ENCODE data around the gene SNCB.

Gene SNCB

GRCh38 chr5:176639981-176640380 is 9.6 kb upstream of the SNCB start:
- no peak overlapping the region for H3K27ac ChIP-seq
- no peak for TF ChIP-seq CTCF (conservative IDR thresholded peaks at IDR 0.05)
- 0 out of 2 replicates have a peak, but pooled peaks have one; percentile 10 for TF ChIP-seq ZFX (IDR thresholded peaks at IDR 0.05)

- TF ChIP-seq CTCF (conservative IDR thresholded peaks at IDR 0.05) (no peak), ZFX (IDR thresholded peaks at IDR 0.05) (no peak)
Measured at GRCh38 chr5:176639208-176639607, 8.9 kb upstream of the SNCB start.

GRCh38 chr5:176638437-176638836 is 8.1 kb upstream of the SNCB start:
- no peak overlapping the region for H3K27ac ChIP-seq

More at GRCh38 chr5:176639208-176639607, 8.9 kb upstream of the SNCB start:
- H3K27ac ChIP-seq = no peak overlapping the region

GRCh38 chr5:176637556-176637955 is 7.2 kb upstream of the SNCB start:
- TF ChIP-seq ZFX (IDR thresholded peaks at IDR 0.05) (no peak), CTCF (conservative IDR thresholded peaks at IDR 0.05) (no peak)
- no peak overlapping the region for H3K27ac ChIP-seq

More at GRCh38 chr5:176638437-176638836, 8.1 kb upstream of the SNCB start:
- no peak for TF ChIP-seq CTCF (conservative IDR thresholded peaks at IDR 0.05)
- TF ChIP-seq ZFX (IDR thresholded peaks at IDR 0.05) = no peak

- TF ChIP-seq CTCF (conservative IDR thresholded peaks at IDR 0.05) = no peak
- TF ChIP-seq ZFX (IDR thresholded peaks at IDR 0.05) = no peak
- H3K27ac ChIP-seq = no peak overlapping the region
Measured at GRCh38 chr5:176636426-176636825, 6.1 kb upstream of the SNCB start.

GRCh38 chr5:176633598-176633997 is 3.3 kb upstream of the SNCB start:
- H3K27ac ChIP-seq = no peak overlapping the region
- no peak for TF ChIP-seq ZFX (IDR thresholded peaks at IDR 0.05)
- TF ChIP-seq CTCF (conservative IDR thresholded peaks at IDR 0.05) = no peak

GRCh38 chr5:176632745-176633144 is 2.4 kb upstream of the SNCB start:
- H3K27ac ChIP-seq = no peak overlapping the region
- TF ChIP-seq ZFX (IDR thresholded peaks at IDR 0.05) = no peak
- no peak for TF ChIP-seq CTCF (conservative IDR thresholded peaks at IDR 0.05)
